Effector CD4-positive, alpha-beta T cell (primary cell): Measurements from ENCODE around the gene CEPT1.

Experiments used
- DNase-seq: peaks from one replicate; pipeline ENCODE4 v3.0.0-alpha.2; 2020

CEPT1 gene

DNA sequence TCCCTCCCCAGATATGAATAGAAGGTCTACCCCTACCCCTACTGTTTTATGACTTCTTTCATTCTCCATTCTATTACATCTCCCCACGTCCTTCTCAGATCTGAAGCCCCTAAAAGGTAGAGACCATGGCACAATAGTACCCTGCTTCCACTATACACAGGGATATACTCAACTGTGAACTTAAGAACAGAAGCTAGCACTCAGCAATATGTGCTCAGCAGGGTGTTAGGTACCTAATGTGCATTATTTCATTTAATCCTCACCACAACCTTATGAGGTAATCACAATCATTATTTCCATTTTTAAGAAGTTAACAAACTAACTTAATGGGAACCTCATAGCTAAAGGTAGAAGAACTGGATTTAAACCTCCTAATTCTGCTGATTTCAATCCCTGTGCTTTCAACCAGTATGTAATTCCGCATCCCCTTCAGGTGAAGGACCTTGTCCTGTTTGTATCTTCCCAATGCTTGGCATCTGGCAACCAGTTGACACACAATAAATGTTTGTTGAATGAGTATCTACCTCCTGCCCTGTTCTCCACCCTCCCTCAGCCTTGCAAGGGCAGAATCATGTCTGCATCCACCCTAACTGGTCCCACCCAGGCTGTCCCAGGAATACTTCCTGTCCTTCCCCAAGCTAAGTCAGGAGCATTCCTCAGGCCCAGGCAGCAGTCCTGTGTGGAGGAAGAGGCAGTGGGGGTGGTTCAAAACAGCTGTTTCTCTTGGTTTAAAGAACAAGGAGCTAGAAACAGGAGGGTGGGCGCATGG lies 53.9 kb downstream of the CEPT1 start:
- DNase-seq = no peak

DNA sequence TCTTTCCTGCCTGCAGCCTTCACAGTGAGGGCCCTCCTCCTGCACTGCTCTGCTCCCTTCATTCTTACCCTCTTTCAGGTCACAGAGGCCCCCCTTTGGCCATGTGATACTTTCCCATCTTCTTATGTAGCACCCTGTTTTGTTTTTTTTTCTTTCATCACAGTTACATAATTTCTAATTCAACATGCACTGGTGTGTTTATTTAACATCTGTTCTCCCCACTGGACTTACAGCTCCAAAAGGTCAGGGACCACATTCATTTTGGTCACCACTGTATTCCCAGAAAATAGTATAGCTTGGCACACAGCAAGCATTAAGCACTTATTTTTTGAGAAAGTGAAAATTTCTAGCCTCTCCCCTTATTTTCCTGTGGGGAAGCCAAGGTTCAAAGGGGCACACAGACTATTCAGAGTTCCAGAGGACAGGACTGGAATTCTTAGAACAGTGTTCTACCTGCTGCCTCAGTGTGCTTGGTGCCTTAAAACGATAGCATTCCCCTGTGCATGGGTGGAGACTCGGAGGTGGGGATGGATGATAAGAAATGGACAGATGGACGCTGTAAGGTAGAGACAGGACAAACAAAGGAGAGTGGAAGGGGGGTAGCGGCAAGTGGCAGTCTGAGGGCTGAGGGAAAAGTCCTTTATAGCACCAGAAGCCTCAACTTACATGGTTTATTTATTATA lies 55.1 kb downstream of the CEPT1 start:
- DNase-seq = no peak

DNA sequence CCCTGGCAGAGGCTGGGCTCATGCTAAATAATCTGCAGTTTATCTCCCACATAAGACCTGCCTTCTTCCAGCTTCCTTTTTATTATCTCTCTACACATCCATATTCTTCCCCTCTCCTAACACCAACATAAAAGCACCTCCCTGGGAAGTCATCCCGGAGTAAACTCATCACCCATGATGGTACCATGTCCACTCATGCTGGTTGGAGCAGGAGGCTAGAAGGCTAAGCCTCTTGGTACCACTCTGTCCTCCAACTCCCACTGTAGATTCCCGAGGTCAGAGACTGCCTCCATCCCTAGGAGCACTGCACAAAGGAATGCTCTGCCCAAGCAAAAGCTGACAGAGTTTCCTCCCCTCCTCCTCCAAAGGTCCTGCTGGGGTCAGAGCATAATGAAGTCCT lies 56.2 kb downstream of the CEPT1 start:
- DNase-seq = no peak

DNA sequence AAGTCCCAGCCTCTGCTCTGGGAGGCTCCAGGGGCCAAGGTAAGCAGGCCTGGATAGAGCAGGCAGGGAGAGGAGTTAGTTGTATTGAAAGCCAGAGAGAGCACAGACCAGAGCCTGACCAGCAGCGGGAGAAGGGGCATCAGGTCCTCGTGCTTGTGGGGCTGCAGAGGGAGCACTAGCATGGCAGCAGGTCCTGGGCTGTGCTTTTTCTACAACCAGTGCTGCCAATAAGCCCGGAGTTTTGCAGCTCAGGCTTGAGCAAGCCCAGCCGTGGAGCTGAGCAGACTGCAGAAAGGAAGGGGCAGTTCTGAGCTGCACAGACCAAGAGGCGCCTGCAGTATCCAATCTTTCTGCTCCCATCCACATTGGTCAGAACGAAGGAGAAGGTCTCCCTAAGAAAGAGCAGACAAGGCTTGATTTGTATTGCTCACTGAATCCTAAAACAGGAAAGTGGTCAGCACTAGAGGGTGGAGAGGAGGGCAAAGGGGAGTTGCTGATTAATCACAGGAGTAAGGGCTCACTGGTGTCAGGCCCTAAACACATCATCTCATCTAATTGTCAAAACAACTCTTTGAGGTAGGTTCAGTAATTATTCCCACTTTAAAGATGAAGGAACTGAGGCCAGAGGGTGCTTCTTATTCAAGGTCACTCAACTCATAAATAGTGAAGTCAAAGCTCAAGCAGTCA lies 57.7 kb downstream of the CEPT1 start:
- peak; percentile 52 for DNase-seq

DNA sequence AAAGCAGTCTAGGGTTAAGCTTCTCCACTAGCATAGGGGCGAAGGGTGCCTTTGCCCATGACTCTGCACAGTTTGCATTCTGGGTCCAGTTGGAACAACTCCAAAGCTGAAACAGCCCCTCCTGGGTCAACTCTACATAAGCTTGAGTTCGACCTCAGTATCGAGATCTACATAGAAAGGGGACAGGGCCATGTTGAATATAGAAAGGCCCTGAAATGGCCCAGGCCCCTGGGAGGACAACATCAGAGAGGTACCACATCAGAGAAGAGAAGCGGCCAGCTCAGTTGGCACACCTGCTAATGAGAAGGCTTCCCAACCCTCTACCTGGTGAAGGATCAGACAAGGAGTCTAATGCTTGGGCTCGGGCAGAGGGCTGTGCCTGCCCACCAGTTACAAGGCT lies 58.8 kb downstream of the CEPT1 start:
- no peak for DNase-seq

DNA sequence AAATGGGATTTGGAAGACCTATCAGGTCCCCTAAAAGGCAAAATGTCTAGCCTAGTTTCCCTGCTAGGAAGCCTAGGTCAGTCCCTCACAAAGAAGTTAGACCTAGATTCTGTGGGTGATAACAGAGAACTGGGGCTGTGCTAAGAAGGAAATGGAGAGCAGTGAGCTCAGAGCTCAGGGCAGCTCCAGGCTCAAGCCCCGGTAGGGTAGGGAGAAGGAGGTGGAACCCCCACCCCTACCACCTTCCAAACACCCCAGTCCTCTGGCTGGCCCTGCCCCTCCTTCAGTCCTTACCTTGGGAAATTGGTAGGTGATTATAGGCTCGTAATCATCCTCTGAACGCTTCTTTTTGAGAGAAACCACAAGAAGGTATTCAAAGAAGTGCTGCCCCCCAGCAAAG lies 59.3 kb downstream of the CEPT1 start:
- DNase-seq = no peak

DNA sequence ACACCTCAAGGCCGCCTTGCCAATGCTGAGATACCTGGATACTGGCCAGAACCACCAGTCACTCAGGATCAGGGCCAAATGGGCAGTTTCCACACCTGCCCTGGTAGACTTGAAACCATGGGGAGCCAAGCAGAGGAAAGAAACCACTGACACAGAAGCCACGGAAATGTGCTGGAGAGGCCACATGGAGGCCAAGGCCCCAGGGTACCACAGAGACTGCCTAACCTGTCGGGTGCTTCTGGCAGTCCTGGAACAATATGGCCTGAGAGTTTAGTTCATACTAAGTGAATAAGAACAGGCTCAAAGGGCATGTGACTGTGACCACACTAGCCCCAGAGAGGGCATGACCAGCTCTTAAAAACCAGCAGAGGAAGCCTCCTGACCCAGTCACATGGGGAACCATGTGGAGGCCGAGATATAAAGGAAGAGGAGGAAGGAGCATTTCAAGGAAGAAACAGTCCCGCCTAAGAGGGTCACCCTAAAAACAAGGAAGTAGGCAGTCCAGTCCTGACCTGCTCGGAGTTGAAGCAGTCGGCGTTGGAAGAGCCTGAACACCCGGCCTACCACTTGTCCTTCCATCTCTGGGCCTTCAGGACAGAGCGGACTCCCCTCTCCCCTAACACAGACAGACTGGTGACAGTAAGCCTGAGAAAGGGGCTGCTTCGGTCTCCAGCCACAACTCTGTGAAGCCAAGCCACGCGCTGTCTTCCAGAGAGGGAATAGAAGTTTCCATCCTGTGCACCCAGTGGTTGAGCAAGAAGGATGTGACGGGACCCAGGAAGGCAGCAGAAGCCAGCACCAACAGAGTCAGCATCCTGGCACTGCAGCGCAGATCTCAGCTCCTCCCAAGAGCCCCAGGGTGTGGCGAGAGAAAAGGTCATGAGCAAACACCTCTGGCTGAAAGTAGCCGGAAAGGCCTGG lies 60.1 kb downstream of the CEPT1 start, which contains the start of gene DENND2D:
Gene DENND2D (minus strand): TSS at position 766 of the 921 bp plus-strand sequence. CDS start 187 bp downstream, at position 579.
- DNase-seq = peak; percentile 33

DNA sequence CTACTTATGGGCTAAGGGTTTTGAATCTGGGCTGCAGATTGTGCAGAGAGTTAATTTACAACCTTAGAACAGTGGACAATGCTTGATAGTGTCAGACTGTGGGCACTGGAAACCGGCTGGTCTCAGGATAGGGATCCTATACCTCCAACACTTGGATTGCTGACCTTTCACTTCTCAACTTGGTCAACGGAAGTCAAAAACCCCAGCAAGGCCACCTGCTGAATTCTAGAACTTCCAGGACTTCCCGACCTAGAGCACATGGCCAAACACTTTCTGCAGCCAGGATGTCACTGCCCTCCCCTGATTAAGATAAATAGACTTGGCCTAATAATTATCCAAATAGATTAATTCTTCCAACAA lies 60.8 kb downstream of the CEPT1 start:
- DNase-seq = no peak

DNA sequence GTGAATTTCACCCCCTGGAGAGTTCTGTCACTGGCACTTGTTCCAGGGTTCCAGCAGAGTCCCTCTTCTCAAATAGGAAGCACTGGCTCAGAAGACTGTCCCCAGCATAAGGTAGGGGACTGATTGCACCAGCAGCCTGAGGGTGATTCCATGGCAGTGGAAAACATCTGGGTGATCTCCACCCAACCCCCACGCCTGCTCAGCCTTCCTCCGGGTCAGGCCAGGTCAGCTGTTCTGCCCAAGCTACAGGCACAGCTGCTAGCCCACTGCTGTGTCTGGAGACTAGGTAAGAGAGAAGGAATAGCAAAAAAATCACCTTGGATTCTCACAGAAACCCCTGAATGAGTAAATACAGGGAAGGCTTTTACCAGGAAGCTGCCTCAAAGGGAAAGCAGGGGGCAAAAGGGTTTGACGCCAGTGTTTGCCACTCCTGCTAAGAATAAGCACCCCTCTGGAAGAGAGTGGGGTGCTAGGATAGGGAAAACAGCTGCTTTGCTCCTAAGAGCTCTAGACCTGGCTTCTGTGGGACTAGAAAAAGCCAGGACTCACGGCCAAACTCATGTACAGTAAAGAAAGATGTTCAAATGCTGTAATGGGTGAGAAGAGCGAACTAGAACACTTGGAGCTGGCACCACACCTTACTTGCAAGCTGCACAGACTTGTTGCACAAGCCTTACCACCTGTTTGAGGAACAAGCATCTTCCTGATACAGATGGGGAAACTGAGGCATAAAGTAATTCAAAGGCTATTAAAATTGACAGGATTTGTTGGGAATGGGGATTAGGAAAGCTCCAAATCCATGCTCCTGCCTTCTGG lies 61.5 kb downstream of the CEPT1 start:
- no peak for DNase-seq

DNA sequence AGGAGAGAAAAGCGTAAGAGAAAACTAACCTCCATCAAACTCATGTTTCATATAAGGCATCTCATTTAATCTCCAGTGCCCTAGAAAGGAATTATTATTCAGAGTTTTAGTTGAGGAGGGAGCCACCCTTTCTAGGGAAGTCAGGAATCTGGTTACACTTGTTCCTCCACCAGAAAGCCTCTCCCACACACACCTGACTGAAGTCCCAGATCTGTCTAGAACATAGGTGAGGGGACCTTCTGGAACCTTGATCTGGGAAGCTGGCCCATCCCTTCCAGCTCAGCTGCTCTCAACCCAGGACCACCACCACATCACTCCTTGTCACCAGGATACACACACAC lies 62.3 kb downstream of the CEPT1 start:
- no peak for DNase-seq

DNA sequence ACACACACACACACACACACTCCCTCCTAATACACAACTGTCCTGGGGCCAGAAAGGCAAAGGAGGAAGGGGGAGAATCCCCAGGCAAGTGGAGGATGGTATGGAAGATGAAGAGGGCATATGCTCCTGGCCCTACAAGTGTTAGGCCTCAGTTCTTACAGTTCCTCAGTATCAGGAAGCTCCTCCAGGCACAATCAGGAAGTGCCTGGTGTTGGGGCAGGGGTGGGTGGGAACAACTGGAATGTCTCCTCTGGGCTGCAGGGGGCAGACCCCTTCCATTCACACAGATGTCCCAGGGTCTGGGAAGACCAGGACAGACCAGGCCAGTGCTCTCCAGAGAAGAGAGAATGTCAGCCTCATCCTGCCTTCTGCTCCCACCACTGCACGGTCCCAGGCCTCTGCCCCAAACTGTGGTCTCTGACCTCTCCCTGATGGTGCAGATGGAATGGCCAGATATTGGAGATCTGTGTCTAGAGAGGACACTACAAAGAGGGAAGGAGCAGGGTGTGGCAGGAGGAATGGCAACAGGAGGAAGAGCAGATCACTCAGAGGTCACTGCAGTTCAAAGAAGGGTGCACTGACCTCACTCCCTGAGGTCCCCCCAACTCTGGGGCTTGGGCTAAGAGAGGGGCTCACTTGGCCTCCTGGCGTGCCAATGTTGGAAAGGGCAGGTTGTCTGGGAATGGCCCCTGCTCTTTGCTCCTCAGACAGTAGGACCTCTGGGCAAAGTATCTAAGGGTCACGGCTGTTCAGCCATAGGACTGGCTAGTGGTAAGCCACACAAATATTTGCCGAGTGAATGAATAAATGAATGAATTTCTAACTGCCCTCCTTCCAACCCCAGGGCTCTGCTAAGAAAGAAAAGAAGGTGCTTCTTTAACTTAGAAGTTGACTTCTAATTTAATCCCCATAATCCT lies 62.9 kb downstream of the CEPT1 start:
- no peak for DNase-seq

DNA sequence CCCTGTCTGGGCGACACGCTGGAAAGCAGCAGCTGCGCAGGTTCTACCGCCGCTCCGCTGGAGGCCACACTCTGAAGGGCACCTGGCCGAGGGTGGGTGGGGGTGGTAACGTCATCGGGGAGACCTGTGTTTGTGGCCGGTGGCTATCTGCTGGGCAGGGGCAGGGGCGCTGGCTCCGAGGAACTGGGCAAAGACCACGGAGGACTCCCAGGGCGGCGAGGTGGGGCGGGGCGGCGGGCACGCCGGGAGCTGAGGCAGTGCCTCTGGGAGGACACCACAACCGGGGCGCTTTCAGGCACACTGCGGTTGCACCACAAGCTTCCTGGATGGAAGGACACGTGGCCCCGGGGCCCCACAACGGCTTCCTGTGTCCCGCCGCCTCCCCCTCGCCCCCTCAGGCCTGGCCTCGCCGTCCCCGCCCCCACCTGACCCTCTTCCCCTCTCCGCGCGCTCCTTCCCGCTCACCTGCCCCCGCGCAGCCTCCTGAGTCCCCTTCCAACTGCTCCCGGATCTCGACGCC lies 63.7 kb downstream of the CEPT1 start:
- DNase-seq = peak; percentile 78

DNA sequence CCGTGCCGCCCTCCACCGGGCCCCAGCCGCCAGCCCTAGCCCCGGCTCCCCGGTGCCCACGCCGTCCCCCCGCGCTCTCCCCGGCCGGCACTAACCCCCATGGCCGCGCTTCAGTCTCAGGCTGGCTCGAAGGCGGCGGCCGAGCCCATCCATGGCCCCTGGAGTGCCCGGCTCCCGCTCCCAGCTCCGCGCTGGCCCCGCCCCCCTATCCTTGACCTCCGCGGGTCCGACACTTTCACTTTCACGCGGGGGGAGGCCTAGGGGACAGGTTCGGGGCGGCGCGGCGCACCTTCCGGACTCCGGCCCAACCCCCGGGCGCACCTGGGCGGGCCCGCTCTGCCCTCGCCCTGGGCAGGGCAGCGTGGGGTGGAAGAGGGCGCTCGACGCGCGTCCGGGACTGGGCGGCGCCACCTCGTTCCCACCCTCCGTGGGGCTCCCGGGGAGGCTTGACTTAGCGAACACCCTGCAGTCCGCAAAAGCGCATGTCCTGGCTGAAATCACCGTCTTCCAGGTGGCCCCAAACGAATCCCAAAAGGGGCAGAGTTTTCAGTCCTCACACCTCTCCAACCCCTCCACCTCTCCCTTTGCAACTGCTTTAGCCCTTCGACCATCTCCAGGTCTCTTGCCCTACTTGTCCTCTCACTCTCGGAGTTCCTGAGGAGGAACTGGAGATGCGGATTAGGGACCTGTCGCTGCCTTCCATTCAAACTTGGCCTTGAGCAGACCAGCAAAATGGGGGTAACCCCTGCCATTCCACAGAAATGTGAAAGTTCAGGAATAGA lies 64.4 kb downstream of the CEPT1 start:
- peak; percentile 56 for DNase-seq

DNA sequence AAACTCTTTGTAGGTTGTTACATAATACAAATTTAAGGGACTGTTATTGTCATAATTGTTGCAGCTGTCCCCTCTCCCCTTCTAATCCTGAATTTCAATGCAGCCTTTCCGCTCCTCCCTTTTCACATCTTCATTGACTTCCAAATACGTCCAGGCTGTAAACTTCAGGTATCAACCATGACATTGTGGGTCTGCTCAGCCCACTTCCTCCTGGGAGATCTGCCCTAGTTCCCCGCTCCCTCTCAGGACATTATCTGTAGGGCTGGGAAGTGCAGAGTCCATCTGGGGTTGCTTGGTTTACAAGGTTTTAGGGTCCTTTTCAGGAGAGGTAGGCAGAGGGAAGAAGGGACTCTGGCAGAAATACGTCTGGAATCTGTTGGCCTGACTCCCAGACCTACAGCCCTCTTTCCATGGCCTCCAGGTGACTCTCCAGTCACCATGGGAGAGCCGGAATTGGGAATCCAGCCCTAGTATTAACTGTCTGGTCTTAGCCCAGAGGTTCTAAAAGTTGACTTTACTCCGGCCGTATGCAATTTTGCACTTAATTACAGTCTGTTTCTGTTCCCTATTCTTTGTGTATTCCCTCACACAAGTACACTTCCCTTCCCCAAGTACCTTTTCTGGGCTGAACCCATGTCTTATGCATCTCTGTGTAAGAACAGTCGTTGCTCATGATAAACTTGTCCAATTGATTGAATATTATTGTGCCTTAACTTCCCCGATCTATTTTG lies 65.1 kb downstream of the CEPT1 start:
- no peak for DNase-seq

DNA sequence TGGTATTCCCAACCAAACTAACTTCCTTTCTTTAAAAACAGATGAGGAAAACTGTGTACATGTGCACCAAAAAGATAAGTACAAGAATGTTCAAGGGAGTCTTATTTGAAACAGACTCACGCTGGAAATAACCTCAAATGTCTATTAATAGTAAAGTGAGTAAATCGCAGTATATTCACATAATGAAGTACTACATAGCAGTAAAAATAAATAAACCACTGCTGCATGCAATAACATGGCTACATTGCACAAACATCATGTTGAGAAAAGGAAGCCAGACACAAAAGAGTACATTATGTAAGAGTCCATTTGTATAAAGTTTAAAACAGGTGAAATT lies 65.7 kb downstream of the CEPT1 start:
- no peak for DNase-seq

DNA sequence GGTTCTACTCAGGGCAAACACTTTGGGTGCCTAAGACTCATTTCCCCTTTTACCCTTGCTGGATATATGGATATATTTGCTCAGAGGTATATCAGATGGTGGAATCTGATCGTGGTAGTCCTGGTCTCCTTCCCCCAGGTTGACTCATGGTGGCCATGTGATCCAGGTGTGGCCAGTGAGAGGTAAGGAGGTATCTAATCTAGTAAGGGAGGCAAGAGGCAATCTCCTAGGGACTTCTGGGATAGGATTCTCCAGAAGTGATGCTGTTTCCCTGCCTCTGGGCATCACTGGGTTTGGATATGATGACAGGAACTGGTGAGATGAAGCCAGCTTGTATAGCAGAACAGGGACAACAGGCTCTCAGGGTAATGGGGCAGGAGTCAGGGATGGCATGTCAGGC lies 68.9 kb downstream of the CEPT1 start:
- no peak for DNase-seq

DNA sequence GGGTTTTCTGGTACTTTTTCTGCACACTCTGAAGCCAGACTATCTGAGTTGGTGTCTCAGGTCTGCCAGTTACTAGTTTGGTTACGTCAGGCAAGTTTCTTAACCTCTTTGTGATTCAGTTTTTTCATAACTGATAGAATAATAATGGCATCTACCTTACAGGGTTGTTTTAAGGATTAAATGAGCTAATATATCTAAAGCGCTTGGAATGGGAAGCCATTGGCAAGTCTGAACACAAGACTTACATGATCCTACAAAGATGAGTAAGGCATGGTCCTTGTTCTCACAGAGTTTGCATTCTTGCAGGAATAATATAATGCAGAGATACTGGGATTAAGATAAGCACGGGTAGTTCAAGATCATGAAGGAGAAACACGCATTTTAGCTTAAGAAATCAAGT lies 69.6 kb downstream of the CEPT1 start:
- DNase-seq = no peak

DNA sequence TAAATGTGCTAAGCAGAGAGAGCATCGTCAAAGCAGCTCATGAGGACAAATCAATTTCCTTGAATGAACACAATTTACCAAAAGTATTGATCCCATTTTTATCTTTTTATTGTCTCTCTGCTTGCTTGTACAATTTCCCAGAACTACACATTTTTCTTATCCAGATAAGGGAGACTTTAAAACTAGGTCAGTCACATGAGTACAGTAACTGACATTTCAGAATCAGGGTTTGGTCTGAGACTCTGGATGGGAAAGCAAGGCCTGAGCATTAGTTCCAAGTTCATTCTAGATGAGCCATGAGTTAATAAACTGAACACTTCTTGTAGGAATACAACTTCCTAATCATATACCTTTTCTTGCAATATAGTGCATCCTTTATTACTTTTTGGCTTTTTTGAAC lies 71.9 kb downstream of the CEPT1 start:
- DNase-seq = no peak

DNA sequence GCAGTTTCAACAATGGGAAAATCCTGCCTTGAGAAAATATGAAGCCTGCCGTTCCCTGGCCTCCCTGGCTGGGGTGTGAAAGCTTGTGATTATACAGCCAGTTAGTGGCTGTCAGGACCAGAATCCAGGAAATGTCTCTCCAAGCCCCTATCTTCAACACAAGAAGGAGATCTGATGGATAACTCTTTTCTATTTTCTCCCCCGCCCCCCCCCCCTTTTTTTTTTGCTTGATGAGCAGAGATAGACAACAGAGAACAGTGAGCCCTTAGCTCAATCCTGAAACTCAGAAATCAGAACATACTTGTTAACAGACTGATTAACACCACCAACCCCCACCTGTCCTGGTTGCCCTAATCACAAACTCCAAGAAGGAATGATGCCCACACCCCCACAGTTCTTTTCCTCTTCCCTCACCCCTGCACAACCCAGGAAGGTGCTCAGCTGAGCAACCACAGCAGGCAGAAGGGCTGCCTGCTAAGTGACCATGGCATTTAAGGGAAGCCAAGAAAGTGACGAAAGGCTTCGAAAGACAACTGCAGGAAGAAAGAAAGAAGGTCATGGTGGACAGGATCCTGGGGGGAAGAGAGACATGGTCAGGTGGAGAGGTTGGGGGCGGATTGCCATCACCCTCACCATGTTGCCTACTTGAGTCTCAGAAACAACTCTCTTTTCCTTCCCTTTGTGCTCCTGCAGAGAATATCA lies 72.8 kb downstream of the CEPT1 start:
- no peak for DNase-seq
